CD4-positive, CD25-positive, alpha-beta regulatory T cell (primary cell): Measurements from ENCODE around the gene QSOX2. TPM values are rescaled to one million over a fixed set of nuclear protein-coding genes. Genes with fewer than 3 reads are reported as not detected.

Experiments used
- ATAC-seq, 2 donors: fragments of 150-1000 bp; cut with Tn5 transposase; one replicate each; pipeline ENCODE4 v1.10.0; 2021; ENCODE audit warnings: low read depth in 2 of 2, moderate number of reproducible peaks in 2 of 2, moderate library complexity in 1 of 2
- DNase-seq, 3 donors: peaks; one replicate each; pipeline versions ENCODE4 v3.0.0 to v3.0.0-alpha.2; 2012 to 2022; ENCODE audit warnings: mixed read lengths in 1 of 3
- H3K27ac ChIP-seq: one replicate; pipeline ENCODE4 v1.7.0; 2013; ENCODE audit warnings: mild to moderate bottlenecking, low read length; ENCODE audit not compliant: insufficient read depth, poor library complexity, severe bottlenecking
- H3K27me3 ChIP-seq: one replicate; pipeline ENCODE4 v1.7.0; 2013; ENCODE audit warnings: low read length; ENCODE audit not compliant: control insufficient read depth, insufficient read depth
- H3K36me3 ChIP-seq: one replicate; pipeline ENCODE4 v1.7.0; 2013; ENCODE audit warnings: mild to moderate bottlenecking, low read length, moderate library complexity; ENCODE audit not compliant: control insufficient read depth, insufficient read depth
- H3K4me1 ChIP-seq: 2 replicates; pipeline ENCODE4 v1.7.0; 2013; ENCODE audit warnings: mild to moderate bottlenecking, low read length; ENCODE audit not compliant: insufficient read depth, control insufficient read depth, poor library complexity, severe bottlenecking
- H3K4me3 ChIP-seq: one replicate; pipeline ENCODE4 v1.7.0; 2013; ENCODE audit warnings: low read depth, mild to moderate bottlenecking, low read length, moderate library complexity
- H3K9me3 ChIP-seq, 2 experiments: 1 replicate in 1 of 2; 2 replicates in 1 of 2; pipeline ENCODE4 v1.7.0; 2013; ENCODE audit warnings: low read length in 2 of 2, mild to moderate bottlenecking in 1 of 2, moderate library complexity in 1 of 2; ENCODE audit not compliant: control insufficient read depth in 2 of 2
- H3K27ac Mint-ChIP-seq, 3 donors: one replicate each; pipeline ENCODE4 v1.8.0; 2020 to 2022; ENCODE audit warnings: mild to moderate bottlenecking in 3 of 3, mixed read lengths in 3 of 3, moderate library complexity in 2 of 3
- H3K27me3 Mint-ChIP-seq: one replicate; pipeline ENCODE4 v1.8.0; 2022; ENCODE audit warnings: mild to moderate bottlenecking, mixed read lengths
- H3K36me3 Mint-ChIP-seq: one replicate; pipeline ENCODE4 v1.8.0; 2020; ENCODE audit warnings: mixed read lengths
- H3K4me1 Mint-ChIP-seq, 4 donors: one replicate each; pipeline ENCODE4 v1.8.0; 2020 to 2022; ENCODE audit warnings: mixed read lengths in 4 of 4, mild to moderate bottlenecking in 1 of 4
- H3K4me3 Mint-ChIP-seq, 4 donors: one replicate each; pipeline ENCODE4 v1.8.0; 2020 to 2022; ENCODE audit warnings: mild to moderate bottlenecking in 4 of 4, mixed read lengths in 4 of 4, moderate library complexity in 3 of 4
- H3K9me3 Mint-ChIP-seq, 7 donors: one replicate each; pipeline ENCODE4 v1.8.0; 2020 to 2022; ENCODE audit warnings: mixed read lengths in 7 of 7, mild to moderate bottlenecking in 3 of 7, moderate library complexity in 2 of 7
- polyA plus RNA-seq, 4 donors: library from polyadenylated mRNA; unstranded; fragments of 300-500 nt; fragmentation: Illumina TruSeq; gene quantifications; one replicate each; pipeline ENCODE4 v1.2.3, GENCODE V29; 2021
- total RNA-seq: library from RNA; stranded (reverse); gene quantifications from one replicate; pipeline ENCODE4 v1.2.3, GENCODE V29; 2022

Gene QSOX2
- total and polyA plus RNA-seq, 5 donors from 2014 or later = 0.33 to 16.6 (median 0.46) TPM

GRCh38 chr9:136218271-136218670, 27.3 kb downstream of the QSOX2 start:
- Histone ChIP-seq H3K36me3 (peaks cover 47% of the 10 kb centered on the region), H3K27ac (no peak overlapping the region), H3K4me1 (no peaks in the 10 kb centered on the region), H3K27me3 (no peaks in the 10 kb centered on the region), H3K9me3 (no peaks in the 10 kb centered on the region), H3K4me3 (no peak overlapping the region)
- ATAC-seq (no peak), DNase-seq (no peak)
- H3K4me1 Mint-ChIP-seq = peaks cover 0 to 10% (median 0%) of the 10 kb centered on the region in 4 donors
- H3K36me3 Mint-ChIP-seq = peaks cover 32% of the 10 kb centered on the region
- H3K27me3 Mint-ChIP-seq = no peaks in the 10 kb centered on the region
- no peak overlapping the region for H3K4me3 Mint-ChIP-seq
- H3K27ac Mint-ChIP-seq = no peak overlapping the region
- no peaks in the 10 kb centered on the region for H3K9me3 Mint-ChIP-seq

GRCh38 chr9:136216541-136217244, 28.9 kb downstream of the QSOX2 start:
- Histone ChIP-seq H3K27me3 (no peaks in the 10 kb centered on the region), H3K4me1 (no peaks in the 10 kb centered on the region), H3K4me3 (no peak overlapping the region), H3K9me3 (no peaks in the 10 kb centered on the region), H3K36me3 (peaks cover 47% of the 10 kb centered on the region), H3K27ac (no peak overlapping the region)
- DNase-seq = no peak
- H3K36me3 Mint-ChIP-seq = peaks cover 34% of the 10 kb centered on the region
- no peak overlapping the region for H3K27ac Mint-ChIP-seq
- H3K4me3 Mint-ChIP-seq = no peak overlapping the region
- no peaks in the 10 kb centered on the region for H3K9me3 Mint-ChIP-seq
- no peaks in the 10 kb centered on the region for H3K27me3 Mint-ChIP-seq
- no peak for ATAC-seq
- peaks cover 0 to 8% (median 0%) of the 10 kb centered on the region in 4 donors for H3K4me1 Mint-ChIP-seq

GRCh38 chr9:136213733-136214132, 31.9 kb downstream of the QSOX2 start:
- DNase-seq (no peak), ATAC-seq (no peak)
- Mint-ChIP-seq H3K27ac (no peak overlapping the region), H3K4me1 (no peaks in the 10 kb centered on the region), H3K4me3 (no peak overlapping the region), H3K27me3 (no peaks in the 10 kb centered on the region), H3K9me3 (peaks cover 0 to 1% (median 0%) of the 10 kb centered on the region in 7 donors), H3K36me3 (peaks cover 29% of the 10 kb centered on the region)
- no peaks in the 10 kb centered on the region for H3K4me1 ChIP-seq
- no peak overlapping the region for H3K4me3 ChIP-seq
- H3K36me3 ChIP-seq = peaks cover 62% of the 10 kb centered on the region
- no peak overlapping the region for H3K27ac ChIP-seq
- H3K27me3 ChIP-seq = no peaks in the 10 kb centered on the region
- no peaks in the 10 kb centered on the region for H3K9me3 ChIP-seq

GRCh38 chr9:136212345-136212950, 33.2 kb downstream of the QSOX2 start:
- no peaks in the 10 kb centered on the region for H3K9me3 ChIP-seq
- Mint-ChIP-seq H3K4me3 (no peak overlapping the region), H3K27me3 (no peaks in the 10 kb centered on the region), H3K27ac (no peak overlapping the region), H3K4me1 (no peaks in the 10 kb centered on the region), H3K36me3 (peaks cover 35% of the 10 kb centered on the region), H3K9me3 (peaks cover 0 to 1% (median 0%) of the 10 kb centered on the region in 7 donors)
- DNase-seq = no peak
- H3K27ac ChIP-seq = no peak overlapping the region
- no peak overlapping the region for H3K4me3 ChIP-seq
- H3K4me1 ChIP-seq = no peaks in the 10 kb centered on the region
- H3K27me3 ChIP-seq = no peaks in the 10 kb centered on the region
- peaks cover 58% of the 10 kb centered on the region for H3K36me3 ChIP-seq
- no peak for ATAC-seq

- Histone ChIP-seq H3K27ac (no peak overlapping the region), H3K4me1 (no peaks in the 10 kb centered on the region), H3K27me3 (no peaks in the 10 kb centered on the region), H3K36me3 (peaks cover 57% of the 10 kb centered on the region), H3K9me3 (no peaks in the 10 kb centered on the region), H3K4me3 (no peak overlapping the region)
- ATAC-seq (no peak), DNase-seq (no peak)
- Mint-ChIP-seq H3K27ac (no peak overlapping the region), H3K4me3 (no peak overlapping the region), H3K27me3 (peaks cover 1% of the 10 kb centered on the region), H3K4me1 (no peaks in the 10 kb centered on the region), H3K36me3 (peaks cover 41% of the 10 kb centered on the region), H3K9me3 (peaks cover 0 to 1% (median 0%) of the 10 kb centered on the region in 7 donors)
These were observed 33.9 kb downstream of the QSOX2 start for GRCh38 chr9:136211441-136212344.

GRCh38 chr9:136211006-136211405, 34.6 kb downstream of the QSOX2 start:
- Mint-ChIP-seq H3K27ac (no peak overlapping the region), H3K4me1 (peaks cover 0 to 1% (median 0%) of the 10 kb centered on the region in 4 donors), H3K27me3 (peaks cover 7% of the 10 kb centered on the region), H3K9me3 (peaks cover 0 to 1% (median 0%) of the 10 kb centered on the region in 7 donors), H3K4me3 (no peak overlapping the region), H3K36me3 (peaks cover 47% of the 10 kb centered on the region)
- Histone ChIP-seq H3K27ac (no peak overlapping the region), H3K27me3 (no peaks in the 10 kb centered on the region), H3K4me3 (no peak overlapping the region), H3K9me3 (no peaks in the 10 kb centered on the region), H3K4me1 (no peaks in the 10 kb centered on the region), H3K36me3 (peaks cover 54% of the 10 kb centered on the region)
- DNase-seq (no peak), ATAC-seq (no peak)

- Mint-ChIP-seq H3K27ac (no peak overlapping the region), H3K4me1 (peaks cover 0 to 2% (median 0%) of the 10 kb centered on the region in 4 donors), H3K36me3 (peaks cover 46% of the 10 kb centered on the region), H3K9me3 (peaks cover 0 to 1% (median 0%) of the 10 kb centered on the region in 7 donors), H3K4me3 (no peak overlapping the region), H3K27me3 (peaks cover 9% of the 10 kb centered on the region)
- no peak for ATAC-seq
- Histone ChIP-seq H3K36me3 (peaks cover 46% of the 10 kb centered on the region), H3K4me1 (no peaks in the 10 kb centered on the region), H3K27me3 (no peaks in the 10 kb centered on the region), H3K9me3 (no peaks in the 10 kb centered on the region), H3K4me3 (no peak overlapping the region), H3K27ac (no peak overlapping the region)
- DNase-seq = no peak
These were observed 35.3 kb downstream of the QSOX2 start for GRCh38 chr9:136210276-136210675.
